ENCODE results near the gene TACC3.

The TACC3 gene

DNA sequence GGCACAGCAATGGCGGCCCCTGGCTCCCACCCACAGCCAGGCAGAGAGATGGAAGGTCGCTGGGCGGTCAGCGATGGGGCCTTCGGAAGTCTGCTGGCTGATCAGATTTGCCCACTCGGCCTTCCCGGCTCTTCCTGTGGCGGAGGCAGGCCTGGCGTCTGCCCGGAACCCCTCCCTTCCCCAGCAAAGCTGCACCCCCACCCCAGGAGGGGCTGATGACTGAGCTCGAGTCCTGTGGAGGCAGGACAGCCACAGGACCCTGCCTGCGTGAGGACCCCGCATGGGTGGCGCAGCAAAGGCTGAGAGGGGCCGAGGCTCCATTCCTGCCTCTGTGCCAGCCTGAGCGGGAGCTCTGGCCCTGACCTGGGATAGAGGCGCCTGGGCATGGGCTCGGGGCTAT lies 34.8 kb downstream of the TACC3 start:
- Histone ChIP-seq H3K27ac (ENCODE audit: low read depth, low read length) (no peak overlapping the region), H3K9me3 (ENCODE audit: control insufficient read depth, insufficient read depth, low read length) (no peaks in the 10 kb centered on the region), H3K4me1 (ENCODE audit: control insufficient read depth, insufficient read depth, low read length) (no peaks in the 10 kb centered on the region; the same call in 1 of the 2 replicates), H3K9ac (ENCODE audit: low read depth, low read length) (no peak overlapping the region), H3K27me3 (ENCODE audit: control insufficient read depth, insufficient read depth, low read length) (no peaks in the 10 kb centered on the region), H3K4me3 (ENCODE audit: low read depth, low read length) (no peak overlapping the region), H3K36me3 (ENCODE audit: control insufficient read depth, insufficient read depth, low read length) (no peaks in the 10 kb centered on the region)

- H3K9me3 ChIP-seq (ENCODE audit: control insufficient read depth, insufficient read depth, low read length), result no peaks in the 10 kb centered on the region
- no peaks in the 10 kb centered on the region; the same call in 1 of the 2 replicates for H3K4me1 ChIP-seq (ENCODE audit: control insufficient read depth, insufficient read depth, low read length)
- no peak overlapping the region for H3K4me3 ChIP-seq (ENCODE audit: low read depth, low read length)
- no peaks in the 10 kb centered on the region for H3K27me3 ChIP-seq (ENCODE audit: control insufficient read depth, insufficient read depth, low read length)
- no peak overlapping the region for H3K27ac ChIP-seq (ENCODE audit: low read depth, low read length)
- H3K9ac ChIP-seq (ENCODE audit: low read depth, low read length), result no peak overlapping the region
- H3K36me3 ChIP-seq (ENCODE audit: control insufficient read depth, insufficient read depth, low read length), result no peaks in the 10 kb centered on the region
Observed at GRCh38 chr4:1756893-1757779, 35.8 kb downstream of the TACC3 start.

DNA sequence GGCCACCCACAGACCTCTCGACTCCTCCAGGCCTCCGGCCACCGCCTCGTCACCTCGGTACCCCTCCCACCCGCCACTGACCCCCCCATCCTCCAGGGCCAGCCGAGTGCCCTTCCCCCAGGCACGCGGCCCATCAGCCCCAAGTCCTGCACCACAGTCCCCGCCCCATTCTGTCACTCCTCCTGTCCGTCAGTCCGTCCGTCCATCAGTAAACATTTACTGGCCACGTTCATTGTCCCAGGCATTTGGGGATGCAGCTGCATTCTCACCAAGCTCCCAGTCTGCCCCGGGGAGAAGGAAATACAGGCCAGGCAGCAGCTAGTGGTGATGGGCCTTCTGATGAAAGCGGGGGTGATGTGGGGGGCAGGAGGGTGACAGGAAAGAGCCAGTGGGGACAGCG lies 36.5 kb downstream of the TACC3 start:
- Histone ChIP-seq H3K4me1 (ENCODE audit: control insufficient read depth, insufficient read depth, low read length) (no peaks in the 10 kb centered on the region), H3K4me3 (ENCODE audit: low read depth, low read length) (no peak overlapping the region), H3K27me3 (ENCODE audit: control insufficient read depth, insufficient read depth, low read length) (no peaks in the 10 kb centered on the region), H3K9me3 (ENCODE audit: control insufficient read depth, insufficient read depth, low read length) (no peaks in the 10 kb centered on the region), H3K36me3 (ENCODE audit: control insufficient read depth, insufficient read depth, low read length) (no peaks in the 10 kb centered on the region), H3K9ac (ENCODE audit: low read depth, low read length) (no peak overlapping the region), H3K27ac (ENCODE audit: low read depth, low read length) (no peak overlapping the region)

- H3K9me3 ChIP-seq (ENCODE audit: control insufficient read depth, insufficient read depth, low read length), result no peaks in the 10 kb centered on the region
- H3K36me3 ChIP-seq (ENCODE audit: control insufficient read depth, insufficient read depth, low read length), result no peaks in the 10 kb centered on the region
- H3K27me3 ChIP-seq (ENCODE audit: control insufficient read depth, insufficient read depth, low read length), result no peaks in the 10 kb centered on the region
- no peak overlapping the region for H3K9ac ChIP-seq (ENCODE audit: low read depth, low read length)
- H3K4me3 ChIP-seq (ENCODE audit: low read depth, low read length), result no peak overlapping the region
- H3K27ac ChIP-seq (ENCODE audit: low read depth, low read length), result no peak overlapping the region
- H3K4me1 ChIP-seq (ENCODE audit: control insufficient read depth, insufficient read depth, low read length), result no peaks in the 10 kb centered on the region
Observed at GRCh38 chr4:1758306-1759121, 37.2 kb downstream of the TACC3 start.

GRCh38 chr4:1759170-1759817 lies 38.0 kb downstream of the TACC3 start:
- no peaks in the 10 kb centered on the region for H3K27me3 ChIP-seq (ENCODE audit: control insufficient read depth, insufficient read depth, low read length)

GRCh38 chr4:1759818-1760223 lies 38.5 kb downstream of the TACC3 start:
- Histone ChIP-seq H3K27ac (ENCODE audit: low read depth, low read length) (no peak overlapping the region), H3K4me3 (ENCODE audit: low read depth, low read length) (no peak overlapping the region), H3K9me3 (ENCODE audit: control insufficient read depth, insufficient read depth, low read length) (no peaks in the 10 kb centered on the region), H3K36me3 (ENCODE audit: control insufficient read depth, insufficient read depth, low read length) (no peaks in the 10 kb centered on the region), H3K9ac (ENCODE audit: low read depth, low read length) (no peak overlapping the region), H3K27me3 (ENCODE audit: control insufficient read depth, insufficient read depth, low read length) (no peaks in the 10 kb centered on the region), H3K4me1 (ENCODE audit: control insufficient read depth, insufficient read depth, low read length) (no peaks in the 10 kb centered on the region)

More at GRCh38 chr4:1759170-1759817, 38.0 kb downstream of the TACC3 start:
- Histone ChIP-seq H3K9me3 (ENCODE audit: control insufficient read depth, insufficient read depth, low read length) (no peaks in the 10 kb centered on the region), H3K9ac (ENCODE audit: low read depth, low read length) (no peak overlapping the region), H3K27ac (ENCODE audit: low read depth, low read length) (no peak overlapping the region), H3K4me1 (ENCODE audit: control insufficient read depth, insufficient read depth, low read length) (no peaks in the 10 kb centered on the region), H3K36me3 (ENCODE audit: control insufficient read depth, insufficient read depth, low read length) (no peaks in the 10 kb centered on the region), H3K4me3 (ENCODE audit: low read depth, low read length) (no peak overlapping the region)

- no peaks in the 10 kb centered on the region for H3K9me3 ChIP-seq (ENCODE audit: control insufficient read depth, insufficient read depth, low read length)
- H3K27me3 ChIP-seq (ENCODE audit: control insufficient read depth, insufficient read depth, low read length), result no peaks in the 10 kb centered on the region; the same call in 1 of the 2 replicates
- H3K36me3 ChIP-seq (ENCODE audit: control insufficient read depth, insufficient read depth, low read length), result no peaks in the 10 kb centered on the region
- no peak overlapping the region for H3K4me3 ChIP-seq (ENCODE audit: low read depth, low read length)
- H3K4me1 ChIP-seq (ENCODE audit: control insufficient read depth, insufficient read depth, low read length), result peaks cover 3% of the 10 kb centered on the region
- no peak overlapping the region for H3K27ac ChIP-seq (ENCODE audit: low read depth, low read length)
- no peak overlapping the region for H3K9ac ChIP-seq (ENCODE audit: low read depth, low read length)
Observed at GRCh38 chr4:1760521-1761071, 39.3 kb downstream of the TACC3 start.

DNA sequence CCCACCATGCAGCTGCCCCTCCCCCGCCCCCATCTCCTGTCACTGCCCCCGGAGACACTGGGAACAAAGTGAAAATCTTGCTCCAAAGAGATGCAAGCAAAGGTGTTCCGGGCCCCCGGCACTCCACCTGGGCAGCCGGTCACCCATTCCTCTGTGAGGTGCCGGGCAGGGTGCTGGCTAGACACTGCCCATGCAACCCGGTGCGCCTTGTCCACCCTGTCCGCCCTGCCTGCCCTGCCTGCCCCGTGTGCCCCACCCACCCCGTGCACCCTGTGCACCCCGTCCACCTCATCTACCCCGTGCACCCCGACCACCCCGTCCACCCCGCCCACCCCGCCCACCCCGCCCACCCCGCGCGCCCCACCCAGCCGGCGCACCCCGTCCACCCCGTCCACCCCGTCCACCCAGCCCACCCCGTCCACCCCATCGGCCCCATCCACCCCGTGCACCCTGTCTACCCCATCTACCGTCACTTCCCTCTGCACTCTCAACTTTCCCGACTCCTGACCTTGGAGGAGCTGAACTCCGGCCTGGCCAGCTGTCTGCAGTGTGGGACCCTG lies 39.9 kb downstream of the TACC3 start:
- no peak overlapping the region for H3K9ac ChIP-seq (ENCODE audit: low read depth, low read length)
- peaks cover 10% of the 10 kb centered on the region for H3K4me1 ChIP-seq (ENCODE audit: control insufficient read depth, insufficient read depth, low read length)
- H3K27ac ChIP-seq (ENCODE audit: low read depth, low read length), result no peak overlapping the region
- H3K4me3 ChIP-seq (ENCODE audit: low read depth, low read length), result no peak overlapping the region
- no peaks in the 10 kb centered on the region for H3K9me3 ChIP-seq (ENCODE audit: control insufficient read depth, insufficient read depth, low read length)
- no peaks in the 10 kb centered on the region for H3K36me3 ChIP-seq (ENCODE audit: control insufficient read depth, insufficient read depth, low read length)
- H3K27me3 ChIP-seq (ENCODE audit: control insufficient read depth, insufficient read depth, low read length), result no peaks in the 10 kb centered on the region; the same call in 1 of the 2 replicates

GRCh38 chr4:1762264-1763010 lies 41.1 kb downstream of the TACC3 start:
- no peak overlapping the region for H3K9ac ChIP-seq (ENCODE audit: low read depth, low read length)
- no peaks in the 10 kb centered on the region for H3K36me3 ChIP-seq (ENCODE audit: control insufficient read depth, insufficient read depth, low read length)
- H3K4me3 ChIP-seq (ENCODE audit: low read depth, low read length), result no peak overlapping the region
- no peak overlapping the region for H3K27ac ChIP-seq (ENCODE audit: low read depth, low read length)
- H3K27me3 ChIP-seq (ENCODE audit: control insufficient read depth, insufficient read depth, low read length), result no peaks in the 10 kb centered on the region; the same call in 1 of the 2 replicates
- H3K4me1 ChIP-seq (ENCODE audit: control insufficient read depth, insufficient read depth, low read length), result peaks cover 16% of the 10 kb centered on the region
- no peaks in the 10 kb centered on the region for H3K9me3 ChIP-seq (ENCODE audit: control insufficient read depth, insufficient read depth, low read length)

- Histone ChIP-seq H3K27me3 (ENCODE audit: control insufficient read depth, insufficient read depth, low read length) (no peaks in the 10 kb centered on the region; the same call in 1 of the 2 replicates), H3K36me3 (ENCODE audit: control insufficient read depth, insufficient read depth, low read length) (no peaks in the 10 kb centered on the region), H3K4me3 (ENCODE audit: low read depth, low read length) (no peak overlapping the region), H3K27ac (ENCODE audit: low read depth, low read length) (no peak overlapping the region), H3K9ac (ENCODE audit: low read depth, low read length) (no peak overlapping the region), H3K9me3 (ENCODE audit: control insufficient read depth, insufficient read depth, low read length) (no peaks in the 10 kb centered on the region), H3K4me1 (ENCODE audit: control insufficient read depth, insufficient read depth, low read length) (peaks cover 18% of the 10 kb centered on the region)
Observed at GRCh38 chr4:1763070-1763549, 41.8 kb downstream of the TACC3 start.
